Measurements from ENCODE around the gene GGPS1. TPM values are rescaled to one million over a fixed set of nuclear protein-coding genes. Genes with fewer than 3 reads are reported as not detected.
"Not testable (repeated sequence)": the region's sequence is repeated elsewhere in the genome, so short reads cannot be mapped to it uniquely, and the experiment has no call there.

GGPS1 gene
- polyA plus RNA-seq, 1 donor (not counting 4 experiments of a cell fraction or from before 2014, with no cell fraction given) = 40.8 TPM

GRCh38 chr1:235358899-235359298 lies 30.5 kb downstream of the GGPS1 start:
- Histone ChIP-seq H3K4me2 (ENCODE audit: control insufficient read depth, extremely low read depth, insufficient read depth, low read depth, low read length) (no peak overlapping the region), H3K9ac (ENCODE audit: control insufficient read depth, extremely low read depth, insufficient read depth, low read length) (no peak overlapping the region), H2AFZ (ENCODE audit: control insufficient read depth, low read length) (no peak overlapping the region), H3K9me3 (ENCODE audit: control insufficient read depth, low read depth, low read length) (no peaks in the 10 kb centered on the region), H3K79me2 (ENCODE audit: control insufficient read depth, insufficient read depth, low read length) (no peaks in the 10 kb centered on the region), H3K4me1 (ENCODE audit: control insufficient read depth, extremely low read depth, insufficient read depth, low read length) (no peaks in the 10 kb centered on the region), H3K4me3 (ENCODE audit: control insufficient read depth in 2 of 3, extremely low read depth in 1 of 3, insufficient read depth in 2 of 3, low read depth in 1 of 3, low read length in 3 of 3) (no peak overlapping the region), H3K27me3 (ENCODE audit: control insufficient read depth, extremely low read depth, insufficient read depth, low read length) (no peaks in the 10 kb centered on the region), H4K20me1 (ENCODE audit: control insufficient read depth, extremely low read depth, insufficient read depth, low read length) (no peaks in the 10 kb centered on the region), H3K9me1 (ENCODE audit: control insufficient read depth, extremely low read depth, insufficient read depth, low read length) (no peaks in the 10 kb centered on the region), H3K27ac (ENCODE audit: control insufficient read depth, insufficient read depth, low read length) (no peak overlapping the region), H3K36me3 (ENCODE audit: control insufficient read depth in 2 of 2, extremely low read depth in 1 of 2, insufficient read depth in 2 of 2, low read length in 2 of 2) (no peaks in the 10 kb centered on the region)
- TF ChIP-seq CTCF (optimal IDR thresholded peaks at IDR 0.05 in 1 of 3, IDR thresholded peaks at IDR 0.05 in 1 of 3, conservative IDR thresholded peaks at IDR 0.05 in 1 of 3; ENCODE audit: extremely low read depth in 1 of 3, insufficient read depth in 2 of 3, low read length in 3 of 3) (no peak), EZH2 (IDR thresholded peaks at IDR 0.05; ENCODE audit: low read length) (no peak)
- dilution Hi-C loops (cut with MboI; ENCODE audit: extremely low pct_ligation_motif_present, low sequenced_read_pairs) = no loop called here
- DNase-seq (ENCODE audit: low read depth, low spot score) = no peak
- FAIRE-seq = no peak

DNA sequence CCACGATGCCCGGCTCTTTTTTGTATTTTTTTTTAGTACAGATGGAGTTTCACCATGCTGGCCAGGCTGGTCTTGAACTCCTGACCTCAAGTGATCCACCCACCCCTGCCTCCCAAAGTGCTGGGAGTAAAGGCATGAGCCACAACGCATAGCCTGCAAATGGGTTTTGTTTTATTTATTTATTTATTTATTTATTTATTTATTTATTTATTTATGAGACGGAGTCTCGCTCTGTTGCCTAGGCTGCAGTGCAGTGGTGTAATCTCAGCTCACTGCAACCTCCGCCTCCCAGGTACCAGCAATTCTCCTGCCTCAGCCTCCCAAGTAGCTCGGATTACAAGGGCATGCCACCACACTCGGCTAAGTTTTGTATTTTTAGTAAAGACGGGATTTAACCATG lies 35.8 kb downstream of the GGPS1 start:
- FAIRE-seq; H3K9me3 ChIP-seq (ENCODE audit: control insufficient read depth, low read depth, low read length); H3K4me2 ChIP-seq (ENCODE audit: control insufficient read depth, extremely low read depth, insufficient read depth, low read depth, low read length); dilution Hi-C loops (cut with MboI; ENCODE audit: extremely low pct_ligation_motif_present, low sequenced_read_pairs); H3K27me3 ChIP-seq (ENCODE audit: control insufficient read depth, extremely low read depth, insufficient read depth, low read length); H3K27ac ChIP-seq (ENCODE audit: control insufficient read depth, insufficient read depth, low read length); H3K9me1 ChIP-seq (ENCODE audit: control insufficient read depth, extremely low read depth, insufficient read depth, low read length); H3K9ac ChIP-seq (ENCODE audit: control insufficient read depth, extremely low read depth, insufficient read depth, low read length); H3K79me2 ChIP-seq (ENCODE audit: control insufficient read depth, insufficient read depth, low read length); H4K20me1 ChIP-seq (ENCODE audit: control insufficient read depth, extremely low read depth, insufficient read depth, low read length); H2AFZ ChIP-seq (ENCODE audit: control insufficient read depth, low read length); H3K4me3 ChIP-seq (ENCODE audit: control insufficient read depth in 2 of 3, extremely low read depth in 1 of 3, insufficient read depth in 2 of 3, low read depth in 1 of 3, low read length in 3 of 3); H3K36me3 ChIP-seq (ENCODE audit: control insufficient read depth in 2 of 2, extremely low read depth in 1 of 2, insufficient read depth in 2 of 2, low read length in 2 of 2); DNase-seq (ENCODE audit: low read depth, low spot score): not testable (repeated sequence)
- peaks cover 15% of the 10 kb centered on the region for H3K4me1 ChIP-seq (ENCODE audit: control insufficient read depth, extremely low read depth, insufficient read depth, low read length)

DNA sequence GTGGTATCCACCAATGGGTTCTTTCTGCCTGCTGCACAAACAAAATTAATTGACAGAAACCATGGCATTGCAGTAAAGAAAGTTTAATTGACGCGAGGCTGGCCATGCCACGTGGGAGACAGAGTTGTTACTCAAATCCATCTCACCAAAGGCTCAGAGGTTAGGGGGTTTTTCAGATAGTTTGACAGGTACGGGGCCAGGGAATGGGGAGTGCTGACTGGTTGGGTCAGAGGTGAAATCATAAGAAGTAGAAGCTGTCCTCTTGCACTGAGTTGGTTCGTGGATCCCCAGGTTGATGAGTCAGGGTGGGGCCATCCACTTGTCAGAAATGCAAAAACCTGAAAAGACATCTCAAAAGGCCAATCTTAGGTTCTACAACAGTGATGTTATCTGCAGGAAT lies 37.9 kb downstream of the GGPS1 start:
- no peak for FAIRE-seq
- Histone ChIP-seq H3K4me1 (ENCODE audit: control insufficient read depth, extremely low read depth, insufficient read depth, low read length) (peaks cover 15% of the 10 kb centered on the region), H3K27me3 (ENCODE audit: control insufficient read depth, extremely low read depth, insufficient read depth, low read length) (no peaks in the 10 kb centered on the region), H3K9me3 (ENCODE audit: control insufficient read depth, low read depth, low read length) (no peaks in the 10 kb centered on the region), H3K4me2 (ENCODE audit: control insufficient read depth, extremely low read depth, insufficient read depth, low read depth, low read length) (peak overlapping the region; percentile 87), H3K4me3 (ENCODE audit: control insufficient read depth in 2 of 3, extremely low read depth in 1 of 3, insufficient read depth in 2 of 3, low read depth in 1 of 3, low read length in 3 of 3) (peak overlapping the region in 1 of 3 experiments; percentile 94), H3K36me3 (ENCODE audit: control insufficient read depth in 2 of 2, extremely low read depth in 1 of 2, insufficient read depth in 2 of 2, low read length in 2 of 2) (no peaks in the 10 kb centered on the region), H3K9ac (ENCODE audit: control insufficient read depth, extremely low read depth, insufficient read depth, low read length) (peak overlapping the region; percentile 84), H2AFZ (ENCODE audit: control insufficient read depth, low read length) (peak overlapping the region; percentile 63), H4K20me1 (ENCODE audit: control insufficient read depth, extremely low read depth, insufficient read depth, low read length) (no peaks in the 10 kb centered on the region), H3K9me1 (ENCODE audit: control insufficient read depth, extremely low read depth, insufficient read depth, low read length) (no peaks in the 10 kb centered on the region), H3K79me2 (ENCODE audit: control insufficient read depth, insufficient read depth, low read length) (peaks cover 11% of the 10 kb centered on the region), H3K27ac (ENCODE audit: control insufficient read depth, insufficient read depth, low read length) (peak overlapping the region; percentile 91)
- TF ChIP-seq CTCF (optimal IDR thresholded peaks at IDR 0.05 in 1 of 3, IDR thresholded peaks at IDR 0.05 in 1 of 3, conservative IDR thresholded peaks at IDR 0.05 in 1 of 3; ENCODE audit: extremely low read depth in 1 of 3, insufficient read depth in 2 of 3, low read length in 3 of 3) (no peak), EZH2 (IDR thresholded peaks at IDR 0.05; ENCODE audit: low read length) (no peak)
- dilution Hi-C loops (cut with MboI; ENCODE audit: extremely low pct_ligation_motif_present, low sequenced_read_pairs) = no loop called here
- no peak for DNase-seq (ENCODE audit: low read depth, low spot score)
